HCT116 (cell line): ENCODE measurements around the gene FNBP1L.

ENCODE experiments used
- ELF1 ChIP-seq: IDR thresholded peaks from 2 replicates; pipeline ENCODE4 v1.6.1; 2012; ENCODE audit warnings: low read depth, borderline replicate concordance
- EZH2 ChIP-seq: fragments of 200-600 bp; sonication (generic); IDR thresholded peaks from 2 replicates; pipeline ENCODE4 v1.6.1; 2017; ENCODE audit warnings: antibody characterized with exemption, mixed run types
- EZH2phosphoT487 ChIP-seq: fragments of 200-600 bp; IDR thresholded peaks from 2 replicates; pipeline ENCODE4 v1.6.1; 2018; ENCODE audit warnings: antibody characterized with exemption, borderline replicate concordance
- POLR2A ChIP-seq: IDR thresholded peaks from 2 replicates; pipeline ENCODE4 v1.7.0; 2011; ENCODE audit warnings: borderline replicate concordance; ENCODE audit not compliant: insufficient read depth, insufficient read length; ENCODE audit errors: extremely low read depth
- POLR2AphosphoS5 ChIP-seq: IDR thresholded peaks from 2 replicates; pipeline ENCODE4 v1.6.1; 2011; ENCODE audit warnings: mild to moderate bottlenecking, low read depth, low read length, moderate library complexity
- RAD21 ChIP-seq: IDR thresholded peaks from 2 replicates; pipeline ENCODE4 v1.6.1; 2012; ENCODE audit warnings: low read depth, mild to moderate bottlenecking
- SRF ChIP-seq: IDR thresholded peaks from 2 replicates; pipeline ENCODE4 v1.6.1; 2012; ENCODE audit warnings: low read depth
- TCF7L2 ChIP-seq: IDR thresholded peaks from 2 replicates; pipeline ENCODE4 v1.7.0; 2011; ENCODE audit warnings: borderline replicate concordance, inconsistent platforms; ENCODE audit not compliant: insufficient read depth, insufficient read length; ENCODE audit errors: extremely low read depth
- YY1 ChIP-seq: IDR thresholded peaks from 2 replicates; pipeline ENCODE4 v1.6.1; 2011; ENCODE audit warnings: low read length, low read depth, moderate library complexity, mild to moderate bottlenecking; ENCODE audit not compliant: insufficient replicate concordance; ENCODE audit errors: extremely low read depth
- ZFX ChIP-seq: fragments of 450-650 bp; IDR thresholded peaks from 2 replicates; pipeline ENCODE4 v1.6.1; 2017
- TF ChIP-seq, protein P1 (sequence below), 3 experiments: fragments of 200-600 bp in 1 of 3; sonication (generic) in 1 of 3; IDR thresholded peaks in 2 of 3; conservative IDR thresholded peaks in 1 of 3; 2 replicates each; pipeline ENCODE4 v1.5.1; 2012 to 2017; ENCODE audit warnings: low read depth in 2 of 3, low read length in 2 of 3, antibody characterized with exemption in 1 of 3, borderline replicate concordance in 1 of 3, control low read depth in 1 of 3, mild to moderate bottlenecking in 1 of 3, mixed read lengths in 1 of 3, mixed run types in 1 of 3, moderate library complexity in 1 of 3; ENCODE audit not compliant: insufficient read depth in 1 of 3
- TF ChIP-seq, protein P2 (sequence below): IDR thresholded peaks from 2 replicates; pipeline ENCODE4 v1.6.1; 2012
- TF ChIP-seq, protein P3 (sequence below): IDR thresholded peaks from 2 replicates; pipeline ENCODE4 v1.6.1; 2011; ENCODE audit warnings: mild to moderate bottlenecking, low read length, moderate library complexity; ENCODE audit not compliant: insufficient replicate concordance; ENCODE audit errors: extremely low read depth
- TF ChIP-seq, protein P4 (sequence below): IDR thresholded peaks from 2 replicates; pipeline ENCODE4 v1.6.1; 2012; ENCODE audit warnings: low read depth

DNA sequence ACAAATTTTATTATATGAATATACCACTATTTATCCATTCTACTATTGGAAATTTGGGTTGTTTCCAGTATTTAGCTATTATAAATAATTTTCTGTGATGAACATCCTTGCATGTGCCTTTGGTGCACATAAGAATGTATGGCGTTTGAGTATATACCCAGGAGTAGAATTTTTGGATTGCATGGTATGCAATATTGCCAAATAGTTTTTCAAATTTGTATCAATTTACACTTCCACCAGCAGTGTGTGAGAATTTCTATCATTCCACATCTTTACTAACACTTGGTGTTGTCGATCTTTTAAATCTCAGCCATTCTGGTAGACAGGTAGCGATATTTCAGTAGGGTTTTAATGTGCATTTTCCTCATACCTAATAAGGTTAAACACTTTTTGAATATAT, 9.2 kb upstream of the FNBP1L start:
- TF ChIP-seq, protein P1, sequence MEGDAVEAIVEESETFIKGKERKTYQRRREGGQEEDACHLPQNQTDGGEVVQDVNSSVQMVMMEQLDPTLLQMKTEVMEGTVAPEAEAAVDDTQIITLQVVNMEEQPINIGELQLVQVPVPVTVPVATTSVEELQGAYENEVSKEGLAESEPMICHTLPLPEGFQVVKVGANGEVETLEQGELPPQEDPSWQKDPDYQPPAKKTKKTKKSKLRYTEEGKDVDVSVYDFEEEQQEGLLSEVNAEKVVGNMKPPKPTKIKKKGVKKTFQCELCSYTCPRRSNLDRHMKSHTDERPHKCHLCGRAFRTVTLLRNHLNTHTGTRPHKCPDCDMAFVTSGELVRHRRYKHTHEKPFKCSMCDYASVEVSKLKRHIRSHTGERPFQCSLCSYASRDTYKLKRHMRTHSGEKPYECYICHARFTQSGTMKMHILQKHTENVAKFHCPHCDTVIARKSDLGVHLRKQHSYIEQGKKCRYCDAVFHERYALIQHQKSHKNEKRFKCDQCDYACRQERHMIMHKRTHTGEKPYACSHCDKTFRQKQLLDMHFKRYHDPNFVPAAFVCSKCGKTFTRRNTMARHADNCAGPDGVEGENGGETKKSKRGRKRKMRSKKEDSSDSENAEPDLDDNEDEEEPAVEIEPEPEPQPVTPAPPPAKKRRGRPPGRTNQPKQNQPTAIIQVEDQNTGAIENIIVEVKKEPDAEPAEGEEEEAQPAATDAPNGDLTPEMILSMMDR (IDR thresholded peaks at IDR 0.05 in 2 of 3, conservative IDR thresholded peaks at IDR 0.05 in 1 of 3; ENCODE audit: borderline replicate concordance in 1 of 3, insufficient read depth in 1 of 3, low read depth in 2 of 3, low read length in 2 of 3) = no peak
- TF ChIP-seq EZH2 (no peak), ZFX (no peak), ELF1 (no peak), SRF (no peak), POLR2A (no peak), EZH2phosphoT487 (no peak), RAD21 (no peak), YY1 (no peak), POLR2AphosphoS5 (no peak), TCF7L2 (no peak)
- TF ChIP-seq, protein P2, sequence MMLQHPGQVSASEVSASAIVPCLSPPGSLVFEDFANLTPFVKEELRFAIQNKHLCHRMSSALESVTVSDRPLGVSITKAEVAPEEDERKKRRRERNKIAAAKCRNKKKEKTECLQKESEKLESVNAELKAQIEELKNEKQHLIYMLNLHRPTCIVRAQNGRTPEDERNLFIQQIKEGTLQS = no peak
- TF ChIP-seq, protein P3, sequence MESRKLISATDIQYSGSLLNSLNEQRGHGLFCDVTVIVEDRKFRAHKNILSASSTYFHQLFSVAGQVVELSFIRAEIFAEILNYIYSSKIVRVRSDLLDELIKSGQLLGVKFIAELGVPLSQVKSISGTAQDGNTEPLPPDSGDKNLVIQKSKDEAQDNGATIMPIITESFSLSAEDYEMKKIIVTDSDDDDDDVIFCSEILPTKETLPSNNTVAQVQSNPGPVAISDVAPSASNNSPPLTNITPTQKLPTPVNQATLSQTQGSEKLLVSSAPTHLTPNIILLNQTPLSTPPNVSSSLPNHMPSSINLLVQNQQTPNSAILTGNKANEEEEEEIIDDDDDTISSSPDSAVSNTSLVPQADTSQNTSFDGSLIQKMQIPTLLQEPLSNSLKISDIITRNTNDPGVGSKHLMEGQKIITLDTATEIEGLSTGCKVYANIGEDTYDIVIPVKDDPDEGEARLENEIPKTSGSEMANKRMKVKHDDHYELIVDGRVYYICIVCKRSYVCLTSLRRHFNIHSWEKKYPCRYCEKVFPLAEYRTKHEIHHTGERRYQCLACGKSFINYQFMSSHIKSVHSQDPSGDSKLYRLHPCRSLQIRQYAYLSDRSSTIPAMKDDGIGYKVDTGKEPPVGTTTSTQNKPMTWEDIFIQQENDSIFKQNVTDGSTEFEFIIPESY = no peak
- TF ChIP-seq, protein P4, sequence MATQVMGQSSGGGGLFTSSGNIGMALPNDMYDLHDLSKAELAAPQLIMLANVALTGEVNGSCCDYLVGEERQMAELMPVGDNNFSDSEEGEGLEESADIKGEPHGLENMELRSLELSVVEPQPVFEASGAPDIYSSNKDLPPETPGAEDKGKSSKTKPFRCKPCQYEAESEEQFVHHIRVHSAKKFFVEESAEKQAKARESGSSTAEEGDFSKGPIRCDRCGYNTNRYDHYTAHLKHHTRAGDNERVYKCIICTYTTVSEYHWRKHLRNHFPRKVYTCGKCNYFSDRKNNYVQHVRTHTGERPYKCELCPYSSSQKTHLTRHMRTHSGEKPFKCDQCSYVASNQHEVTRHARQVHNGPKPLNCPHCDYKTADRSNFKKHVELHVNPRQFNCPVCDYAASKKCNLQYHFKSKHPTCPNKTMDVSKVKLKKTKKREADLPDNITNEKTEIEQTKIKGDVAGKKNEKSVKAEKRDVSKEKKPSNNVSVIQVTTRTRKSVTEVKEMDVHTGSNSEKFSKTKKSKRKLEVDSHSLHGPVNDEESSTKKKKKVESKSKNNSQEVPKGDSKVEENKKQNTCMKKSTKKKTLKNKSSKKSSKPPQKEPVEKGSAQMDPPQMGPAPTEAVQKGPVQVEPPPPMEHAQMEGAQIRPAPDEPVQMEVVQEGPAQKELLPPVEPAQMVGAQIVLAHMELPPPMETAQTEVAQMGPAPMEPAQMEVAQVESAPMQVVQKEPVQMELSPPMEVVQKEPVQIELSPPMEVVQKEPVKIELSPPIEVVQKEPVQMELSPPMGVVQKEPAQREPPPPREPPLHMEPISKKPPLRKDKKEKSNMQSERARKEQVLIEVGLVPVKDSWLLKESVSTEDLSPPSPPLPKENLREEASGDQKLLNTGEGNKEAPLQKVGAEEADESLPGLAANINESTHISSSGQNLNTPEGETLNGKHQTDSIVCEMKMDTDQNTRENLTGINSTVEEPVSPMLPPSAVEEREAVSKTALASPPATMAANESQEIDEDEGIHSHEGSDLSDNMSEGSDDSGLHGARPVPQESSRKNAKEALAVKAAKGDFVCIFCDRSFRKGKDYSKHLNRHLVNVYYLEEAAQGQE = no peak
